NCI-H1092 treated with DMSO at 0.1 percent for 48 hours (cell line): ENCODE measurements around the gene NUDT14.
A peak's percentile ranks its signal among the peaks of the same experiment; 100 is the strongest.

ENCODE experiments used
- DNase-seq: peaks from one replicate; lab custom pipeline; 2025; lab: John Stamatoyannopoulos, UW

The NUDT14 gene

DNA sequence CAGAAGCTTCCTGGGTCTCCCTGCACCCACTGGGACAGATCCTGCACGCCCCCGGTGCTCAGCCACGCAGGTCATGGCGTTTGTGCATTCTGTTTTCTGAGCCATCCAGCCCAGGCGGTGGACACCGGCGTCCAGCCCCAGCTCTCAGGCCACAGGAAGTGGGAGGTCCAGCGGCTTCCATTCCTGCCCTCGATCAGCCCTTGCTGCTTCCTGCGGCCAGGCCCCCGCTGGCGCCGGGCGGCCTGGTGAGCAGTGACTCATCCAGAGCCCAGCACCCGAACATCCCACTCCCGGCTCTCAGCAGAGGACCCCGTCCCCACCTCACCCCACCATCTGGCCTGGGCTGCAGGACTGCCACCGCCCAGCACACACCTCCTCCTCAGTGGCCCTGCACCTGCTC is 18.0 kb upstream of the NUDT14 start:
- no peak for DNase-seq

DNA sequence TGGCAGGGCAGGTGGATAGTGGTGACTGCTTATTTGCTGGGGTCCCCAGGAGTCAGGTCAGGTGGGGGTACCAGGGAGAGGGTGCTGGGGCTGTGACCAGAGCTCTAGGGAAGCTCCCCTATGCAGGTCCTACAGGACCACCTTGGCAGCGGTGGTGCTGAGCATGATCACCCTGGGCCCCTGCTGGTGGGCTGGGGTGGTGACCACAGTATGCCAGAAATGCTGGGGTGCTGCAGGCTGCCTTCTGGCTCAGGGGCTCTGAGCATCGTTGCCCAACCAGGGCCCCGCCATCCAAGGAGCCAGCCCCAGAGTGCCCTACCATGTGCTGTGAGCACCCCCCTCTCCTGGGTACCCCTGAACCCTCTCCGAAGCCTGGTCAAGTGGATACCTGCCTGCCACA is 17.5 kb upstream of the NUDT14 start:
- no peak for DNase-seq

DNA sequence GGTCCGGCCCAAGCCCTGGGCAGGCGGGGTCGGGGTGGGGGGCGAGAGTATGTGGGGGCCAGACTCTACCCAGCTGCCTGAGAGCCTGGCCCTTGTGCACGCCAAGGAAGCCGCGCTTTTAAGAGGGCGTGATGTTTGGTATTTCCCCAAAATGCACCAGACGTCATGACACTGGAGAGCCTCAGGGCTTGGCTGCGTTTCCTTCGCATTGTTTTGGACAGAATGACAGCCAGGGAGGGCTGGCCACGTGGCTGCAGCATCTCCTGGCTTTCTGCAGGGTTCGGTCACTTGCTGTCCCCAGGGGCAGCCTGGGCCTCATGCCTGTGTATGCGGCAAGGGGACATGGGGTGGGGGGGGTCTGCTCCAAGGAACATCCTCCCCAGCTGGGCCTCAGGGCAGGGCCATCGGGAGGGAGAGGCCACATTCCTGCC is 16.1 kb upstream of the NUDT14 start:
- DNase-seq = no peak

DNA sequence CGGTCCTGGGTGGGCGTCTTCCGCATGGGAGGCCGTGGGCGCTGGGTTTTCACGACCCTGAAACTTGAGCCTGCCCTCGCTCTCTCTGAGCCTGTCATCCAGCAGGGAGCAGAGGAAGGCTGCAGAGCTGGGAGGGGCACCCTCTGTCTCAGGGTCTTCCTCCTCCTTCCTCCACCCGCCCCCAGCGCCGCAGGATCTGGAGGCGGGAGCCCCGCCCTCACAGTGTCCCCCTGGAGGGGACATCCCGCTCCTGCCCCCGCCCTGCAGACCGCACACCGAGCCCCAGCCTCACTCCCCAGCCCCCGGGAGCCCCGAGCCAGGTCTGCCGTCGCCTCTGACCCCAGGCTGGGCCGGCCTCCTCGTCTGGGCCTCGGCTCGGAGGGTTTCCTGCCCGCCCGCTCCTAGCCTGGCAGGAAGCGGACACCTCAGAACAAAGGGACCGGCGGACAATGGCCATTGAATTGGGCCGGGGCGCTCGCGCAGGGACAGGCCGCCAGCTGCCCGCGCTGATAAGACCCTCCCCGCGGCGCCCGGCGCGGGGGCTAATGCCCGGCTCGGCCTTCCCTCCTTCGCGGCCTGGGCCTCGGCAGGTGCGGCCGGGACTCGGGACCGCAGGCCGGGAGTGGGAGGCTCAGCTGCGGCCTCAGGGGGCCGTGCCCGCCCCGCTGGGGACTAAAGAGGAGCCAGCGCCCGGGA is 15.3 kb upstream of the NUDT14 start:
- DNase-seq = no peak

DNA sequence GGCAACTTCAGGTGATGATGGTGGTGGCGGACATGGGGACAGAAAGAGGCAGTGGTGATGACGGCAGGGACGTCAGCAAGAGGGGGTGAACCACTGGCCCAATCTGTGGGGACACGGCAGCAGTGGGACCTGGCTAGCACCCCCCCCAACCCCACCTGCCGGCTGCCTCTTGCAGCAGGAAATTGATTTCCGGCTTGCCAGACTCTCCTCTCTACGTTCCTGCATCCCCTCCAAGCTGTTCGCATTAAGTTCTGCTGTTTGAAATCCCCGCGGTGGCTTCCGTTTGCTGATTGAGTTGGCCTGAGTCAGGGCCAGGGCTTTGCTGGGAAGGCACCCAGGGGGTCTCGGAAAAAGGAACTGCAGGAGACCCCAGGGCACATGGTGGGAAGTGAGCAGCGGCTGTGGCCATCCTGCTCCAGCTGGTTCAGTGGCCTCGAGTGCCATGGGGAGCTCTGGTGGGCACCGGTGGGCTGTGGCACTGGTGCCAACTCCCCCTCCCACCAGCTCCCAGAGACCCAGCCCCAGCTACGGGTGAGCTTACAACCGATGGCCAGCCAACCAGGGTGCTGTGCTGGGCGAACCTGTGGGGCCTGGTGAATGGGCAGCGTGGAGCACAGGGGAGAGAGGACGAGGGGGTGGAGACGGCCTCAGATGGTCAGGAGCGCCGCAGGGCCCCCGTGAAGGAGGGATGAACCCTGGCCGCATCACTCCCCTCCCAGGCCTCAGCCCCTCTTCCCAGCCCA is 14.6 kb upstream of the NUDT14 start:
- no peak for DNase-seq

DNA sequence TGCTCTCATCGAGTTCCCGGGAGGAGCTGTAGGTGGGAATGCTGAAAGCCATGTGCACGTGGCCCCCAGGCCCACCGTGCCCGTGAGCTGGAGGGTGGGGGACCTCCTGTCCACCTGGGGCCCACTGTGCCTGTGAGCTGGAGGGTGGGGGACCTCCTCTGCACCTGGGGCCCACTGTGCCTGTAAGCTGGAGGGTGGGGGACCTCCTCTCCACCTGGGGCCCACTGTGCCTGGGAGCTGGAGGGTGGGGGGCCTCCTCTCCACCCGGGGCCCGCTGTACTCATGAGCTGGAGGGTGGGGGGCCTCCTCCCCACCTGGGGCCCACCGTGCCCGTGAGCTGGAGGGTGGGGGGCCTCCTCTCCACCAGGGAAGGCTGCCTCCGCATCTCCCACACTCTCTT is 13.9 kb upstream of the NUDT14 start:
- no peak for DNase-seq

DNA sequence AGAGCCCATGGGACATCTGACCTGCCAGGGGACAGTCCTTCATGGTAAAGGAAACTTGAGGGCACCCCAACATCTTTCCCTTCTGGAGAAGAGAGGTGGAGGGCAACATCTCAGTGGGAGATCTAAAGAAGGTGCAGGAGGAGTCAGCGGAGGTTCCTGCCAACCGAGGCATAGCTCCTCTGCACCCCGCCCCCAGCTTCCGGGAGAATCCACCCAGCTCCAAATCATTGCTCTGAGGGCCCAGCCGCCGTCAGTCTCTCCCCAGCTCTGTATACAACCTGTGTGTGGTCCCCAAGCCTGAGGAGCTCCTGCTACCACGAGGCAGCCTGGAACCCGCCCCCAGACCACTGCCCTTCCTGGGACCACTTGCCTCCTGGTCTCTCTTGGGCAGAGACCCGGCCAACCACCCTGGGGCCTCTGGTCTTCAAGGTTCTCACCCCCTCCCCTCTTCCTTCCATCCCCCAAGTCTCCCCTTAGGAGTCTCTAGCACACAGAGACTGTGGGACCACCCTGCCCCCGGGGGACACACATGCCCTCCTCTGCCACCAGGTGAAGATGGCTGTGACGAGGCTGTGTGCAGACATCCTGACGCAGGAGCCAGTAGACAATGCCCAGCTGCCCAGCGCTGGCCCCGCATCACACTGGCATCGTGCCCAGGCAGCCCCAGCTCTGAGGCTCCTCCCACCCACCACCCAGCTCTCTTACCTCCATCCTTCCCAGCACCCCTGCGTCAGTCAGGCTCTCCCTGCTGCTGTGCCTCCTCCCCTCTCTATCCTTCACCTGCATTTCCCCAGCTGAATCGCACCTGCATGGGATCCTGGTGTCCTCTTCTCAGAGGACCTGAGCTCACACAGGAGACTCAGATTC is 13.0 kb upstream of the NUDT14 start:
- DNase-seq = peak; percentile 80

DNA sequence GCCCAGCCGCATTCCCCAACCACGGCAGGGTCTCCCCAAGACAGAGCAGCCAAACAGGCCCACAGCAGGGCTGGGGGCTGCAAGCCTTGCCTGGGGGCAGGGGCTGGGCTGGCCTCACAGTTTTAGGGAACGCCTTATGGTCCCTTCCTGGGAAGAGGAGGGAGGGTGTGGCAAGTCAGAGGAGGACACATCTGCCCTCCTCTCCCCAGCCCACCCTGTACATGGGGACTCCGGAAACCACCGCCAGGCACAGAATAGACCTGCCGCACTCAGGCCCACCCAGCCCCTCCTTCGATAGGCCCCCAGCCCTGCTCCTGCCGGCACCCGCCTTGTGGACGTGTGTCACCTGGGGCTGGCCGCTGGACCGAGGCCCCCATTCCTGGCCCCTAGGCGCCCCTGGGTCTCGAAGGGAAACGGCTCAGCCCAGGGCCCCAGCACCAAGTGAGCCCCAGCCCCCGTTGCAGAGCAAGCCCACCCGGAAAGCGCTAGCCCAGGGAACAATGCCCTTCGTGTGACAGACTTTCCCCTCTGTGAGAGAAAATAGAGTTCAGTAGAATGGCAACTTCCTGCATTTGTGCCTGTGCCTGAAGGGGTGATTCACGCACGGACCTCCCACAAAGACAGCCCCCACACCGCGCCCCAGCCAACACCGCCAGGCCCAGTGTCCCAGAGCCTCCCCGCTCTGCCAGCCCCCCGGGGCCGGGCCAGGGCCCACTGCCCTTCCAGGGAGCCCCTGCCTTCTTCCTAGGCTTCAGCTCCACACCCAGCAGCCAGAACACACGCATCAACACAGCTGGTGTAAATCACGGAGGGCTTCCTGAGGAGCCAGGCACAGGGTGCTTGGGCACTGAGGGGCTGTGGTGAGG is 12.0 kb upstream of the NUDT14 start:
- DNase-seq = no peak

DNA sequence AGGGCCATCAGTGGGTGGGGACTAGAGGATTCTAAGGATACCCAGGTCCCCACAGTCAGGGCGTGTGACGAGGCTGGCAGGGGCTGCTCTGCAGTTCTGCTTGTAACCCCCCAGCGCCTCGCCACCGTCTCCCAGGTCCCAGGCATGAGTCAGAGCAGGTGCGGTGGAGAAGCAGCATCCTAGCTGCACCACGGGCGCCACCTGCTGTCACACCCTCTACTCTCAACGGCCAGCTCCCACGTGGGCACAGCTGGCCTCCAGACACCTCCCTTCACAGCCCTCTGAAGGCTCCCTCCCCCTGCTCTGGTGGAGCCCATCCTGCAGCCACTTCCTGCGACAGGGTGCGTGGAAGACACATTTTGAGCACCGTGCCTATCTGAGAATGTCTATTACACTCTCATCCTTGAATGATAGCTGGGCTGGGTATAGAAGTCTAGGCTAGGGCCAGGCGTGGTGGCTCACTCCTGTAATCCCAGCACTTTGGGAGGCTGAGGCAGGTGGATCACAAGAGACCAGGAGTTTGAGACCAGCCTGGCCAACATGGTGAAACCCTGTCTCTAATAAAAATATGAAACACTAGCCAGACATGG is 6.9 kb upstream of the NUDT14 start:
- DNase-seq = no peak

DNA sequence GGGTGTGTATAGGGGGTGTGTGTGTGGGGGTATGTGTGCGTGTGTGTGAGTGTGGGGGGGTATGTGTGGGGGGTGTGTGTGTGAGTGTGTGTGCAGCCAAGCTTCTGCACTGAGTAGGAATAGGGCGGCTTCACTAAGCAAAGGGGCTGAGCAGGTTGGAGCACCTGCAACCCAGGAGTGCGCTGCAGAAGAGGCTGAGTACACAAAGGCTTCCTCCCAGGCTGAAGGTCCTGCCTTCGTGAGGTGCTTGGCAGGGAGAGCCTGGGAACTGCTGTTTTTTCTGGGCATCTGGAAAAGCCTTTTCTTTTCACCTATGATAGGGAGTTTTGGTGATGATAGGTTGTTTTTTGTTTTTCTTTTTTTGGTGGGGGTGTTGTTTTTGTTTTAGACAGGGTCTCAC is 6.0 kb upstream of the NUDT14 start:
- no peak for DNase-seq

DNA sequence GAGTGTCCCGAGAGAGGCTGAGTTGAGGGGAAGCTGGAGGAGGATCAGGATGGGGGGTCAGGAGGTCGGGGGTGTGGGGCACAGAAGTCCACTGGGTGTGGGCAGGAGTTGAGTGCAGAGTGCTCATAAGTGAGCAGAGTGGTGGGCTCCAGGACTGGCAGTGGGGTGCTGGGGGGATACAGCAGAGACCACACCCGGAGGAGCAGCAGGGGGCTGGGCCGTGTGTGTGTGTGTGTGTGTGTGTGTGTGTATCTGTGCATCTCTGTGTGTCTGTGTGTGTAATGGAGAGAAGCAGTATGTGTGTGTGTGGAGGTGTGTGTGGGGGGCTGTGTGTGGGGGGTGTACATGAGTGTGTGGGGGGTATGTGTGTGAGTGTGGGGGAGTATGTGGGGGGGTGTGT is 4.9 kb upstream of the NUDT14 start:
- no peak for DNase-seq

DNA sequence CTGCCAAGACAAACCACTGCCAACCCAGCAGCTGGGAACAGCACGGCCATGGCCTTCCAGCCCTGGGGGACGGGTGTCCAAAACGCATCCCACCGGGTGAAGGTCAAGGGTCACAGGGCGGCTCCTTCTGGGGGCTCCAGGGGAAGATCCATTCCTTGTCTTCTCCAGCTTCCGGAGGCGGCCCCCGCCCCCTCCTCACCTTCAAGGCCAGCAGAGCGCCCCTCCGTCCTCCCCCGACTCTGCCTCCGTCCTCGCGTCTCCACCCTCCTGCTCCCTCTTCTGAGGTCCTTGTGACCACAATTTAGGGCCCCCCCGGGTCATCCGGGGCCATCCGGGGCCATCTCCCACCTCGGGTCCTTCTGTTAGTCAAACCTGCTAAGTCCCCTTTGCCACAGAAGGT is 3.9 kb upstream of the NUDT14 start:
- DNase-seq = no peak

DNA sequence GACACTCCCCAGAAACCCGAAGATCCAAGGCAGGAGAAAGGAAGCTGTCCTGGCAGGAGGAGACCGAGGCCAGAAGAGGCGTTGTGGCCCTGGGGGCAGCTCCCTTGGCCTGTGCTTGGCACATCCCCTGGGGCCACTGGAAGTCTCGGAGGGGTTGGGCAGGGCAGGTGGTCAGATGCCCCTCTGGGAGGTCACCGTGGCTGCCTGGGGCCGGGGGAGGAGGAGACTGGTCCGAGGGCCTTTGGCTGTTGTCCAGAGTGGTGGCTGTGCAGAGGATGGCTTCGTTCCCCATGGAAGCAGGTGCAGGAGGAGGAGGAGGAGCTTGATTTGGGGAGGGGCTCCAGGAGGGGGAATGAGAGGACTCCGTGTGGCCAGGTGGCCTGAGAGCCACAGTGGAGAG is 3.3 kb upstream of the NUDT14 start:
- peak; percentile 30 for DNase-seq

DNA sequence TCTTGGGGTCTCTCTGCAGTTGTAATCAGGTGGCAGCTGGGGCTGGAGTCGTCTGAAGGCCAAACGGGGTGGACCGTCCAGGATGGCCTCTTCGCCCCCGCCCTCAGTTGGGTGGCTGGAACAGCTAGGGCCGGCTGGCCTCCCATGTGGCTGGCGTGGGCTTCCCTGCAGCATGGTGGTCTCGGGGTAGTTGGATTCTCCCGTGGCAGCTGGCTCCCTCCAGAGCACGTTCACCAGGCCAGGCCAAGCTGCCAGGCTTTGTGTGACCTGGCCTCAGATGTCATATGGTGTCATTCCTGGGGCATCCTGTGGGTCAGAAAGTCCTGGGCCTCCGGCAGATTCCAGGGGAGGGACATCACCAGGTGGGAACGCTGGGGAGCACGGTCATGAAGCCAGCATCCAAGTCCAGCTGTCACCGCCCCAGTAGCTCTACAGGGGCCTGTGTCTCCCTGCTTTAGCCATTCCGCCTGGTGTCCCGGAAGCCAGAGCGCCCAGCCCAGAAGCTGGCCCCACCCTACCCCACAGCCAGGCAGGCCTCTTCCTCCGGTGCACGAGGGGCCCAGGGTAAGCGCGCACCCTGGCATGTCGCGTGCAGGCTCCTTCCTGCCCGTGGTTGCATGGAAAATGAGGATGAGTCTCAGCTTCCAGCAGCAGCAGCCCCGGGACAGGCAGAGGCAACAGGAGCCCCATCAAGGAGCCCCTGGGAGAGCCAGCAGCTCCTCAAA is 1.3 kb upstream of the NUDT14 start:
- DNase-seq = no peak

DNA sequence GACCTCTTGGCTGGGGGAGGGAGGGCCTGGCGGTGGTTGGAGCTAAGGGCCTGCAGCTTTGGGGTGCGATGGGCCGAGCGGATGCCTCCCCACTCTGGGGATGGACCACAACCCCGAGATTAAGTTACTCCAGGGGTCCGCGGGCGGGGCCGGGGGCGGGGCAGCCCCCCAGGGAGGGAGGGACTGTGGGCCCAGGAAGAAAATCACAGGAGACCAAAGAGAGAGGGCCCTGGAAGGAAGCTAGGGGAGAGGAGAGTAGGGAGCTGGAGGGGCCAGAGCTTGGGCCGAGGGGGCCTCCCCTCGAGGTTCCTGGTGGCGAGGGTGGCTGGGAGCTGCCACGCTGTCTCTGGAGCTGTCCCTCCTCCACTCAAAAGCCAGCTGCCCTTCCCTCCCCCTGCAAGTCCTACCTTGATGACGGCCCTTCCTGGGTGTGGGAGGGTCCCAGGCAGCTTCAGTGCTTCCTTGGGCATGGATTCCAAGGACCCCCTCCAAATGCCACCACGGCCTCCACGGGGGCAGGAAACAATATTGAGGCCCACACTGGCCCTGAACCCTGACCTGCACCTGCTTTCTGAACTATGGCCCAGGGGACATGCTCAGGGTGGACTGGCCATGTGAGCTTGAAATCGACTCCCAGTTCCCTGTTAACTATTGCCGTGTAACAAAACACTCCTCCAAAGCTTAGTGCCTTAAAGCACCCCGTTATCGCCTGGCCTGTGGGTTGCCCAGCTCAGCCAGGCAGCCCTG is 610 bp upstream of the NUDT14 start:
- no peak for DNase-seq

DNA sequence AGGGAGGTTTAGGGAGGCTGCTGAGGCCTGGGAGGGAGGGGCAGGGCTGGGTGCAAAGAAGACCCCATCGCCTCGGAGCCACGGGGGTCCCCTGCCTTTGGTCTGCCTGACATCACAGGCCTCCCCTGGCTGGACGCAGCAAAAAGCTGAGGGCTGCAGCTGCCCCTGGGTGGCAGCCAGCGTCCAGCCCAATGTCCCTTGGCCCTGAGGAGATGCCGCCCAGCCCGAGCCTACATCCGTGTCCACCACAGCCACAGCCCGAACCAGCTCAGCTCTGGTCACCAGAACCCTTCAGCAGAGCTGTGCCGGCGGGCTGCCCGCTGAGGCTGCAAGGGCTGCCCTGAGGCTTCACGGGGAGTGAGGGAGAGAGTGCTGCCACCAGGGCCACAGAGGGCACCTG is 1.9 kb downstream of the NUDT14 start:
- DNase-seq = no peak

DNA sequence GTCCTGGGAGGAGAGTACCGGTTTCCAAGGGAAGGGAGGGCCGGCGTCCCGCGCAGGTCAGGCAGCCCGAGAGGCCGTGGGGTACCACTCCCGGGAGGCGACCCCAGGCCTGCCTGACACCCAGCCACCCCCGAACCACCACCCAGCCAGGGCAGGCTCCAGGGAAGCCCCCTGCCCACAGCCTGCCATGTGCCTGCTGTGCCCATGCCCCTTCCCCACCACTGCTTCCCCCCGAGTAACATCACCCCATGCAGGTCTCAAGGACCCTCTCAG is 2.3 kb downstream of the NUDT14 start:
- no peak for DNase-seq

DNA sequence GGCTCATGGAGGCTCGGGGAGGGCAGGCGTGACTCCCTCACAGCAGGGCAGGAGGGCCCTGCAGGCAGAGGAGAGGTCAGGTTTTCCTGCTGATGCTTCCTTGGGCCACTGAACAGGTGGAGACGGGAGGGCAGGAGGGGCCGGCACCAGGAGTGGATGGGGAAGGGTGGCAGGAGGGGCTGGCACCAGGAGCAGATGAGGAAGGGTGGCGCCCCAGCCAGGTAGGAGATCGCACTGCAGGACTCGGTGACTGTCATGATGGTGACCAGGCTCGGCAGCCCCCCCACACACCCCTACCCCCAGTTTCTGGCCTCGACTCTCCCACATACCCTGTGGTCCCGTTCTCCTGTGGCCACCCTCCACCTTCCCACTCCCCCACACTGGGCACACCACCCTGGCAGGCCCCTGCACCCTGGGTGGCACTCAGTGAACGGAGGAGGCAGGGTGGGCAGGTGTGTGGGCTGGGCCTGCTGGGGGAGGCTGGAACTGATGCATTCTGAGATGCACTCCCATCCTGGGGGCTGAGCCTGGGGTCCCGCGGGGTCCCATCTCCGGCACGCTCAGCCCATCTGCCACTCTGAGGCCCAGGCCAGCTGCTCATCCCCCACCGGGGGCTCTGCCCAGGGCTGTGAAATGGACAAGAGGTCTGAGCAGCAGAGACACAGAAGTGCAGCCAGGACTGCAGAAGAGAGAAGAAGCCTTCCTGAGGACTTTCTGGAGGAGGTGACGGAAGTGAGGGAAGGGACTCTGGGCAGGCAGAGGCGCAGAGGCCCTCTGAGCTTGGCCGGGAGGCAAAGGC is 2.8 kb downstream of the NUDT14 start:
- no peak for DNase-seq

DNA sequence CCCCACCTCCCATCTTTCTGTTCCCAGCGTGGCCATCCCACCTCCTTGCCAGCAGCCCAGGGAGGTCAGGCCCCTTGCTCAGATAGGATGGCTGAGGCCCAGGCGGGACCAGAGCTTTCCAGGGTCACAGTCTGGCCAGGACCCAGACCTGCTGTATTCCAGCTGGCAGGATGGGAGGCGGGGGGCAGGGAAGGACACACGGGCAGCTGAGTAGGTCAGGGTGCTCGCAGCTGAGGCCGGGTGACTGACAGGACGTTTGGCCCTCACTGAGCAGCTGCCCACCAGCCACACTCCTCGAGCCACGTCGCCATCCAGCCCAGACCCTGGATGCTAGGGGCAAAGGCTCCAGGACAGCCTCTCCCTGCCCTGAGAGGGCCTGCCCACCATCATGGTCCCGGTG is 4.0 kb downstream of the NUDT14 start:
- no peak for DNase-seq

DNA sequence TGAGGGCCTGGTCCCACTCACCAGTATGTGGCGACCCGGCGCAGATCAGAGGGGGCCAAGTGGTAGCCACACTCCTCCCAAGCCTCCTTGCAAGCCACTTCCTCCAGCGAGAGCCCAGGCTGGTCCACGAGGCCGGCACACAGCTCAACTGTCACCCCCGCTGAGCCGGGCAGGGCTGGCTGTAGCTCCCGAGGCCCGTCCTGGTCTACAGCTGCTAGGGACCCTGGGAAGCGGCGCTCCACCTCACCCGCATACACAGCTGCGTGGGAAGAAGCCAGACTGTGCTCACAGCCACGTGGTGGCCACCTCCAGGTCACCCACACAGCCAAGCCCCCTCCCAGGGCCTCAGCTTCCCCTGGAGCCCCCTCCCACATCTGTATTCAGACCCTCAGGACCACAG is 4.6 kb downstream of the NUDT14 start:
- DNase-seq = no peak
